BJ (cell line): Measurements from ENCODE around the gene EGFR. TPM values are rescaled to one million over a fixed set of nuclear protein-coding genes. Genes with fewer than 3 reads are reported as not detected.

ENCODE experiments used
- CTCF ChIA-PET: fragments of 350-600 bp; formaldehyde crosslinking; extraction: SDS; loops from one replicate; lab custom pipeline; 2021; ENCODE audit warnings: antibody characterized with exemption, inconsistent platforms; lab: Yijun Ruan, JAX
- POLR2A ChIA-PET: fragments of 300-600 bp; sonication (Branson Sonifier 250); formaldehyde crosslinking; extraction: SDS; loops from one replicate; lab custom pipeline; 2021; ENCODE audit warnings: antibody characterized with exemption; lab: Charles Lee
- DNase-seq: peaks from one replicate; pipeline ENCODE4 v3.0.0-alpha.2; 2011; ENCODE audit warnings: low read depth
- H3K27me3 ChIP-seq: 2 replicates; pipeline ENCODE4 v1.6.0; 2011; ENCODE audit warnings: low read length; ENCODE audit not compliant: control insufficient read depth, insufficient read depth
- H3K36me3 ChIP-seq: 2 replicates; pipeline ENCODE4 v1.5.1; 2011; ENCODE audit warnings: low read length; ENCODE audit not compliant: control insufficient read depth, insufficient read depth
- H3K4me3 ChIP-seq: 2 replicates; pipeline ENCODE4 v1.5.1; 2011; ENCODE audit warnings: low read depth, mild to moderate bottlenecking, control low read depth, low read length
- polyA plus RNA-seq: library from polyadenylated mRNA; depleted of rRNA; stranded (reverse); fragments of >200 nt; gene quantifications from 2 replicates; pipeline ENCODE4 v1.2.3, GENCODE V29; 2011
- TF ChIP-seq, protein P1 (sequence below): IDR thresholded peaks from 2 replicates; pipeline ENCODE4 v1.5.1; 2011; ENCODE audit warnings: low read depth, mild to moderate bottlenecking, control low read depth, inconsistent platforms, low read length, moderate library complexity; ENCODE audit not compliant: insufficient read depth

EGFR gene
- polyA plus RNA-seq, 1 experiment, result 34.0 TPM

- Histone ChIP-seq H3K27me3 (no peaks in the 10 kb centered on the region), H3K4me3 (peak overlapping the region; percentile 52), H3K36me3 (no peaks in the 10 kb centered on the region)
- no peak for DNase-seq
- POLR2A ChIA-PET, result no interaction called here
- TF ChIP-seq, protein P1, sequence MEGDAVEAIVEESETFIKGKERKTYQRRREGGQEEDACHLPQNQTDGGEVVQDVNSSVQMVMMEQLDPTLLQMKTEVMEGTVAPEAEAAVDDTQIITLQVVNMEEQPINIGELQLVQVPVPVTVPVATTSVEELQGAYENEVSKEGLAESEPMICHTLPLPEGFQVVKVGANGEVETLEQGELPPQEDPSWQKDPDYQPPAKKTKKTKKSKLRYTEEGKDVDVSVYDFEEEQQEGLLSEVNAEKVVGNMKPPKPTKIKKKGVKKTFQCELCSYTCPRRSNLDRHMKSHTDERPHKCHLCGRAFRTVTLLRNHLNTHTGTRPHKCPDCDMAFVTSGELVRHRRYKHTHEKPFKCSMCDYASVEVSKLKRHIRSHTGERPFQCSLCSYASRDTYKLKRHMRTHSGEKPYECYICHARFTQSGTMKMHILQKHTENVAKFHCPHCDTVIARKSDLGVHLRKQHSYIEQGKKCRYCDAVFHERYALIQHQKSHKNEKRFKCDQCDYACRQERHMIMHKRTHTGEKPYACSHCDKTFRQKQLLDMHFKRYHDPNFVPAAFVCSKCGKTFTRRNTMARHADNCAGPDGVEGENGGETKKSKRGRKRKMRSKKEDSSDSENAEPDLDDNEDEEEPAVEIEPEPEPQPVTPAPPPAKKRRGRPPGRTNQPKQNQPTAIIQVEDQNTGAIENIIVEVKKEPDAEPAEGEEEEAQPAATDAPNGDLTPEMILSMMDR, result peak; percentile 68
- CTCF ChIA-PET, result interaction anchor here (0.6 to 6.0 kb wide), 102 partner anchors 8 to 498 kb away, joined by 3 to 398 read pairs (median 5); partner anchors contain the start of genes EGFR and SEC61G
Measured at GRCh38 chr7:55254596-55255495, 236.0 kb downstream of the EGFR start.

DNA sequence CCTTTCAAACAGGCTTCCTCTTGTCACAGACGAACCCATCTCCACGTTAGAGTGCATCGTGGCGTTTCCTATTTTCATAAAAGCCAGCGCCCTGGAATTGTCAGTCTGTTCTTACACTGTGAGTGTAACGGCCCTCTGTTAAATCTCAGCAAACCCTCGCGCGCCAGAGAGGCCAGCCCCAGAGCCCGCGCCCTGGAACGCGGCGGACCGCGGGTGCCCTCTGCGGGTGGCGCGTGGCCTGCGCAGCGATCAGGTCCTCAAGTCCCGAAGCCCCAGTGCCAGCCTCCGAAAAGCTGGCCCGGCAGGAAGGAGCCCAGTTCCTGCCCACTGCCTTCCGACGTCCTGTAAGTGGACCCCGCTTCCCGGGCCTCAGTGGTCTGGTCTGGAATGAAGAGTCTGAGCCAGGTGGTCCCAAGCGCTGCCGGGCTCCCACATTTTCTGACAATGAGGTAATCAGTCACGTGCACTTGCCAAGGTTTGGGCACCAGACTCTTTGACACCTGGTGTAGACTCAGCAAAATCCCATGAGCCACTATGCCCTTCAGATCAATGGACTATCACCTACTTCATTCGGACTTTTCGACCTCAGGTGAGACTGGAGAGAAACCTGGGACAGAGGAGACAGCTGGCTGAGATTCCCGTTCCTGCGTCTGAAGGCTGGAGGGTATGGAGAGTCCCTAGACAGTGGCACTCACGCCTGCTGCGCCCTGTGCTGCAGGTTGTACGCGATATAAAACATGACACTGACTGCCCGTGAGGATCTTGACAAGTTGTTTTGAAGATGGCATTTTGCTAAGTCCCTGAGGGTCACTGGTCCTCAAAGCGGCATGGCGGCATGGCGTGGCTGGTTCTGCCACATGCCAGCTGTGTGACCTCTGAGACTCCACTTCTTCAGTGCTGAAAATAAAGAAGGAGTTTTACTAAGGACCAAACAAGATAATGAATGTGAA lies 237.0 kb downstream of the EGFR start:
- POLR2A ChIA-PET, result no interaction called here

GRCh38 chr7:55258631-55259030 lies 239.8 kb downstream of the EGFR start:
- CTCF ChIA-PET, result interaction anchor here (0.7 to 1.4 kb wide), 4 partner anchors 10 to 485 kb away, joined by 3 to 10 read pairs (median 4); no protein-coding TSS in a partner anchor
- TF ChIP-seq, protein P1, result no peak
- H3K4me3 ChIP-seq, result no peak overlapping the region
- DNase-seq, result no peak
- H3K27me3 ChIP-seq, result no peaks in the 10 kb centered on the region
- H3K36me3 ChIP-seq, result no peaks in the 10 kb centered on the region
- POLR2A ChIA-PET, result interaction anchor here (0.7 kb wide), 1 partner anchor 87 kb away, joined by 10 read pairs; no protein-coding TSS in a partner anchor

More for the DNA sequence above, 237.0 kb downstream of the EGFR start:
- DNase-seq, result no peak
- Histone ChIP-seq H3K27me3 (no peaks in the 10 kb centered on the region), H3K4me3 (peak overlapping the region; percentile 52), H3K36me3 (no peaks in the 10 kb centered on the region)
- TF ChIP-seq, protein P1, result peak; percentile 84
- CTCF ChIA-PET, result interaction anchor here (0.6 to 6.0 kb wide), 93 partner anchors 9 to 499 kb away, joined by 3 to 398 read pairs (median 5); partner anchors contain the start of genes EGFR and SEC61G

- CTCF ChIA-PET, result interaction anchor here (1.0 kb wide), 1 partner anchor 487 kb away, joined by 3 read pairs; no protein-coding TSS in a partner anchor
- no peak for DNase-seq
Measured at GRCh38 chr7:55260171-55260570, 241.4 kb downstream of the EGFR start.

More at GRCh38 chr7:55260171-55260570, 241.4 kb downstream of the EGFR start:
- H3K36me3 ChIP-seq, result no peaks in the 10 kb centered on the region
- POLR2A ChIA-PET, result no interaction called here
- no peaks in the 10 kb centered on the region for H3K27me3 ChIP-seq
- TF ChIP-seq, protein P1, result no peak
- no peak overlapping the region for H3K4me3 ChIP-seq
